Upper lobe of right lung (tissue), 1 donor: ENCODE data around the gene CTNNA3. TPM values are rescaled to one million over a fixed set of nuclear protein-coding genes. Genes with fewer than 3 reads are reported as not detected.

ENCODE experiments used
- ATAC-seq: fragments of 200-7000 bp; cut with Tn5 transposase; one replicate; pipeline ENCODE4 v1.9.1; 2020; ENCODE audit warnings: mild to moderate bottlenecking, moderate library complexity
- DNase-seq: peaks from one replicate; pipeline ENCODE4 v3.0.0-alpha.2; 2020
- H3K27ac ChIP-seq: fragments of 200-600 bp; one replicate; pipeline ENCODE4 v1.8.0; 2022
- H3K27me3 ChIP-seq: fragments of 200-600 bp; one replicate; pipeline ENCODE4 v1.8.0; 2022; ENCODE audit warnings: mild to moderate bottlenecking
- H3K36me3 ChIP-seq: fragments of 200-600 bp; one replicate; pipeline ENCODE4 v1.8.0; 2022
- H3K4me1 ChIP-seq: fragments of 200-600 bp; one replicate; pipeline ENCODE4 v1.8.0; 2022
- H3K4me3 ChIP-seq: fragments of 200-600 bp; one replicate; pipeline ENCODE4 v1.8.0; 2022; ENCODE audit warnings: mild to moderate bottlenecking
- H3K9me3 ChIP-seq: fragments of 200-600 bp; one replicate; pipeline ENCODE4 v1.8.0; 2022
- intact Hi-C: fragments of 100-400 bp; cut with DNase I; formaldehyde crosslinking; loops from one replicate; pipeline ENCODE4 v1.11.0; 2022
- total RNA-seq: library from RNA; stranded (reverse); fragmentation: NEBNext Ultra II Directional; extraction: Animal tissue kit (Norgen Biotek cat#: 25700); gene quantifications from one replicate; pipeline ENCODE4 v1.2.1, GENCODE V29; 2021
- TF ChIP-seq, protein P1 (sequence below): fragments of 200-600 bp; IDR thresholded peaks from one replicate; pipeline ENCODE4 v1.8.0; 2022; ENCODE audit warnings: antibody characterized with exemption
- donor health status: DM: no; HTN: yes; CAD: no; lungs with severe emphysema.

CTNNA3 gene
- total RNA-seq, 1 donor from 2014 or later: 0.67 TPM

DNA sequence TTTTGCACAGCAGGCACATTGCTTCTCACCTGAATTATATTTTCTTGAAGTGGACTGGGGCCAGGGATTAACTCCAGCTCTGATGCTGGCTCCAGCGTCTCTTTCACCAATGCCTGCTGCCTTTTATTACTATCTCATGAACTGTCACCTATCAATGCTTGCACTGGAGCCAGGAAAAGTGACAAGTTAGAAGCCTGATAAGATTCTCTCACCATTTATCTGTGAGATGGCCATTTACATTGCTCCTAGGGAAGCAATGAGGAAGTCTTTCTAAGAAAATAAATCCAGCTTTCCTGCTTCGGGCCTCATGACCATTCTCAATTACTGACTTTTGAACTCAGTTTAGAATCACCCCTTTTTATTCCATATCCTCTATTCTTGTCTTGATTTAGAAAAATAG is 818.6 kb downstream of the CTNNA3 start:
- no peaks in the 10 kb centered on the region for H3K9me3 ChIP-seq
- no peak overlapping the region for H3K27ac ChIP-seq
- H3K4me3 ChIP-seq: no peak overlapping the region
- H3K4me1 ChIP-seq: no peaks in the 10 kb centered on the region
- no peaks in the 10 kb centered on the region for H3K27me3 ChIP-seq
- no peak for ATAC-seq
- no peaks in the 10 kb centered on the region for H3K36me3 ChIP-seq
- TF ChIP-seq, protein P1, sequence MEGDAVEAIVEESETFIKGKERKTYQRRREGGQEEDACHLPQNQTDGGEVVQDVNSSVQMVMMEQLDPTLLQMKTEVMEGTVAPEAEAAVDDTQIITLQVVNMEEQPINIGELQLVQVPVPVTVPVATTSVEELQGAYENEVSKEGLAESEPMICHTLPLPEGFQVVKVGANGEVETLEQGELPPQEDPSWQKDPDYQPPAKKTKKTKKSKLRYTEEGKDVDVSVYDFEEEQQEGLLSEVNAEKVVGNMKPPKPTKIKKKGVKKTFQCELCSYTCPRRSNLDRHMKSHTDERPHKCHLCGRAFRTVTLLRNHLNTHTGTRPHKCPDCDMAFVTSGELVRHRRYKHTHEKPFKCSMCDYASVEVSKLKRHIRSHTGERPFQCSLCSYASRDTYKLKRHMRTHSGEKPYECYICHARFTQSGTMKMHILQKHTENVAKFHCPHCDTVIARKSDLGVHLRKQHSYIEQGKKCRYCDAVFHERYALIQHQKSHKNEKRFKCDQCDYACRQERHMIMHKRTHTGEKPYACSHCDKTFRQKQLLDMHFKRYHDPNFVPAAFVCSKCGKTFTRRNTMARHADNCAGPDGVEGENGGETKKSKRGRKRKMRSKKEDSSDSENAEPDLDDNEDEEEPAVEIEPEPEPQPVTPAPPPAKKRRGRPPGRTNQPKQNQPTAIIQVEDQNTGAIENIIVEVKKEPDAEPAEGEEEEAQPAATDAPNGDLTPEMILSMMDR: no peak
- no peak for DNase-seq
- intact Hi-C loops: no loop called here

DNA sequence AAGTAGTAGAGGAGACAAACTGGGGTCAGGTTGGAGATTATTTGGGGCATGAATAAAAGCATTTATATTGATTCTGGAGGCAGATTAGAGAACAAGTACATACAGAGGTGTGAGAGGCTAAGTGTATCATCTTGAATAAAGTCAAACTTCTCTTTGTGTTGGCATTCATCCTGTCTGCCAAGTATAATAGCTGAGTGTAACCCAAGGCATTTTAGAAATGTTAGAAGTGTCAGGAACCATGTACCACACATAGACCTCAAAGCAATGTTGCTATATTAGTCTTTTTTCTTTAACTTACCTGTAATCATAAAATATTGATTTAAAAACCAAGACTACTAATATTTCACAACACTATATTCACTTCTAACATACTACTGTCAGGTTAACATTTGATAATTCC is 826.4 kb downstream of the CTNNA3 start:
- no peak overlapping the region for H3K27ac ChIP-seq
- H3K36me3 ChIP-seq: no peaks in the 10 kb centered on the region
- no peaks in the 10 kb centered on the region for H3K9me3 ChIP-seq
- intact Hi-C loops: no loop called here
- ATAC-seq: no peak
- H3K4me1 ChIP-seq: no peaks in the 10 kb centered on the region
- H3K27me3 ChIP-seq: no peaks in the 10 kb centered on the region
- TF ChIP-seq, protein P1: no peak
- no peak overlapping the region for H3K4me3 ChIP-seq
- no peak for DNase-seq

DNA sequence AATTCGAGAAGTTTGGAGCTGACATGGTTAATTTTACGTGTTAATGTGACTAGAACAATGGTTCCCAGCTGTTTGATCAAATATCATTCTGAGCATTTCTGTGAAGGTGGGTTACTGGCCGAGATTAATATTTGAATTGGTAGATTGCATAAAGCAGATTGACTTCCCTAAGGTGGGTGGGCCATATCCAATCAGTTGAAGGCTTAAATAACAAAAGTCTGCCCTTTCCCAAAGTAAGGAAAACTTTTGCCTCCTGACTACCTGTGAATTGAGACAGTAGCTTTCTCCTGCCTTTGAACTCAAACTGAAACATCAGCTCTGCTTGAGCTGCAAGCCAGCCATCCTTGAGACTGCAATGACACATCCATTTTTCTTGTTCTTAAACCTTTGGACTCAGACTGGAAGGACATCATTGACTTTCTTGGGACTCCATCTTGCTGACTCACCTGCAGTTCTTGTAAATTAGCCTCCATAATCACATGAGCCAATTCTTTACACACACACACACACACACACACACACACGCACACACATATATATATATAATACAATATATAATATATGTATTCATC is 833.2 kb downstream of the CTNNA3 start:
- Histone ChIP-seq H3K27ac (no peak overlapping the region), H3K4me3 (no peak overlapping the region), H3K4me1 (no peaks in the 10 kb centered on the region), H3K36me3 (no peaks in the 10 kb centered on the region), H3K27me3 (no peaks in the 10 kb centered on the region), H3K9me3 (no peaks in the 10 kb centered on the region)
- TF ChIP-seq, protein P1: no peak
- DNase-seq (no peak), ATAC-seq (no peak)
- intact Hi-C loops: no loop called here

- no peaks in the 10 kb centered on the region for H3K4me1 ChIP-seq
- TF ChIP-seq, protein P1: no peak
- H3K27me3 ChIP-seq: no peaks in the 10 kb centered on the region
- DNase-seq (no peak), ATAC-seq (no peak)
- H3K36me3 ChIP-seq: no peaks in the 10 kb centered on the region
- no peak overlapping the region for H3K4me3 ChIP-seq
- intact Hi-C loops: no loop called here
- no peaks in the 10 kb centered on the region for H3K9me3 ChIP-seq
- no peak overlapping the region for H3K27ac ChIP-seq
Measured at GRCh38 chr10:66860376-66860945, 835.5 kb downstream of the CTNNA3 start.

GRCh38 chr10:66852811-66853210 is 843.2 kb downstream of the CTNNA3 start:
- ATAC-seq (no peak), DNase-seq (no peak)
- intact Hi-C loops: no loop called here
- Histone ChIP-seq H3K4me1 (no peaks in the 10 kb centered on the region), H3K27me3 (no peaks in the 10 kb centered on the region), H3K27ac (no peak overlapping the region), H3K36me3 (no peaks in the 10 kb centered on the region), H3K4me3 (no peak overlapping the region), H3K9me3 (no peaks in the 10 kb centered on the region)
- TF ChIP-seq, protein P1: no peak

- ATAC-seq: no peak
- no peaks in the 10 kb centered on the region for H3K4me1 ChIP-seq
- TF ChIP-seq, protein P1: no peak
- no peak for DNase-seq
- H3K27ac ChIP-seq: no peak overlapping the region
- intact Hi-C loops: no loop called here
- H3K9me3 ChIP-seq: no peaks in the 10 kb centered on the region
- no peaks in the 10 kb centered on the region for H3K27me3 ChIP-seq
- no peak overlapping the region for H3K4me3 ChIP-seq
- H3K36me3 ChIP-seq: no peaks in the 10 kb centered on the region
Measured at GRCh38 chr10:66848856-66849255, 847.1 kb downstream of the CTNNA3 start.
